ENCODE results near the gene UST.
"Not testable (repeated sequence)": the region's sequence is repeated elsewhere in the genome, so short reads cannot be mapped to it uniquely, and the experiment has no call there.

UST gene

GRCh38 chr6:149004664-149005063 is 257.8 kb downstream of the UST start:
- Histone ChIP-seq H3K36me3 (ENCODE audit: insufficient read depth, insufficient read length, low read length) (peaks cover 3% of the 10 kb centered on the region), H3K9ac (ENCODE audit: insufficient read length, low read depth) (no peak overlapping the region), H3K4me3 (ENCODE audit: insufficient read length, low read depth) (no peak overlapping the region), H3K27me3 (ENCODE audit: insufficient read depth, insufficient read length) (no peaks in the 10 kb centered on the region), H3K9me3 (ENCODE audit: insufficient read depth, low read length) (peaks cover 10% of the 10 kb centered on the region), H3K4me1 (ENCODE audit: insufficient read depth, insufficient read length) (no peaks in the 10 kb centered on the region)
- TF ChIP-seq ZNF274 (IDR thresholded peaks at IDR 0.05; ENCODE audit: low read depth, low read length), result no peak
- TF ChIP-seq YY1 (IDR thresholded peaks at IDR 0.05; ENCODE audit: insufficient read depth, insufficient read length), result no peak
- no peak for TF ChIP-seq SUZ12 (IDR thresholded peaks at IDR 0.05; ENCODE audit: extremely low read depth, insufficient read depth, insufficient read length)
- no peak for DNase-seq (ENCODE audit: low read depth, low spot score)

- not testable (repeated sequence) for H3K4me3 ChIP-seq (ENCODE audit: insufficient read length, low read depth); H3K9ac ChIP-seq (ENCODE audit: insufficient read length, low read depth); H3K4me1 ChIP-seq (ENCODE audit: insufficient read depth, insufficient read length); H3K9me3 ChIP-seq (ENCODE audit: insufficient read depth, low read length); H3K27me3 ChIP-seq (ENCODE audit: insufficient read depth, insufficient read length); H3K36me3 ChIP-seq (ENCODE audit: insufficient read depth, insufficient read length, low read length); DNase-seq (ENCODE audit: low read depth, low spot score)
Observed at GRCh38 chr6:149006236-149006635, 259.4 kb downstream of the UST start.

- Histone ChIP-seq H3K9ac (ENCODE audit: insufficient read length, low read depth) (no peak overlapping the region), H3K4me3 (ENCODE audit: insufficient read length, low read depth) (no peak overlapping the region), H3K27me3 (ENCODE audit: insufficient read depth, insufficient read length) (no peaks in the 10 kb centered on the region), H3K9me3 (ENCODE audit: insufficient read depth, low read length) (peaks cover 1% of the 10 kb centered on the region; the same call in 1 of the 2 replicates), H3K36me3 (ENCODE audit: insufficient read depth, insufficient read length, low read length) (peaks cover 3% of the 10 kb centered on the region), H3K4me1 (ENCODE audit: insufficient read depth, insufficient read length) (no peaks in the 10 kb centered on the region)
- no peak for TF ChIP-seq YY1 (IDR thresholded peaks at IDR 0.05; ENCODE audit: insufficient read depth, insufficient read length)
- no peak for TF ChIP-seq SUZ12 (IDR thresholded peaks at IDR 0.05; ENCODE audit: extremely low read depth, insufficient read depth, insufficient read length)
- no peak for TF ChIP-seq ZNF274 (IDR thresholded peaks at IDR 0.05; ENCODE audit: low read depth, low read length)
- no peak for DNase-seq (ENCODE audit: low read depth, low spot score)
Observed at GRCh38 chr6:149006671-149007070, 259.8 kb downstream of the UST start.

DNA sequence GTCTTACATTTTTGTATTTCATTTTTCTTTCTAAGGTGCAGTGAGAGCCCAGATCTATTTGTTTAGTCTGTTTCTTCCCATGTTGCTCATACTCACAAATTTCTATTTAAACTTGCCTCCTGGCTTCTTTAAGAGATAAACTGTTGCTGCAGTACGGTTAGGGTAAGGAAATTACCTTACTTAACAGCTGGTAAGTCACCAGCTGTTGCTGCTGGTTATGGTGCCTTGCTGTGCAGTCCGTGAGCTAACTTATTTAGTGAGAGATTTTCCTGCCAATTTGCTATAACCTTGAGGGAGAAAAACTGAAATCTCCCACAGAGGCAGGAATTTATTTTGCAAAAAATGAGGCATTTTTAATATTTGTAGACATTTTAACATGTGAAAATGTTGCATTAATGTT is 261.0 kb downstream of the UST start:
- Histone ChIP-seq H3K27me3 (ENCODE audit: insufficient read depth, insufficient read length) (no peaks in the 10 kb centered on the region), H3K9me3 (ENCODE audit: insufficient read depth, low read length) (no peaks in the 10 kb centered on the region), H3K9ac (ENCODE audit: insufficient read length, low read depth) (no peak overlapping the region), H3K4me1 (ENCODE audit: insufficient read depth, insufficient read length) (no peaks in the 10 kb centered on the region), H3K4me3 (ENCODE audit: insufficient read length, low read depth) (no peak overlapping the region), H3K36me3 (ENCODE audit: insufficient read depth, insufficient read length, low read length) (peaks cover 3% of the 10 kb centered on the region)
- no peak for DNase-seq (ENCODE audit: low read depth, low spot score)
- TF ChIP-seq ZNF274 (IDR thresholded peaks at IDR 0.05; ENCODE audit: low read depth, low read length), result no peak
- TF ChIP-seq YY1 (IDR thresholded peaks at IDR 0.05; ENCODE audit: insufficient read depth, insufficient read length), result no peak
- TF ChIP-seq SUZ12 (IDR thresholded peaks at IDR 0.05; ENCODE audit: extremely low read depth, insufficient read depth, insufficient read length), result no peak

- H3K9me3 ChIP-seq (ENCODE audit: insufficient read depth, low read length), result no peaks in the 10 kb centered on the region
- H3K9ac ChIP-seq (ENCODE audit: insufficient read length, low read depth), result no peak overlapping the region
- no peak overlapping the region for H3K4me3 ChIP-seq (ENCODE audit: insufficient read length, low read depth)
- TF ChIP-seq YY1 (IDR thresholded peaks at IDR 0.05; ENCODE audit: insufficient read depth, insufficient read length) (no peak), ZNF274 (IDR thresholded peaks at IDR 0.05; ENCODE audit: low read depth, low read length) (no peak), SUZ12 (IDR thresholded peaks at IDR 0.05; ENCODE audit: extremely low read depth, insufficient read depth, insufficient read length) (no peak)
- H3K4me1 ChIP-seq (ENCODE audit: insufficient read depth, insufficient read length), result no peaks in the 10 kb centered on the region
- H3K27me3 ChIP-seq (ENCODE audit: insufficient read depth, insufficient read length), result no peaks in the 10 kb centered on the region
- peaks cover 3% of the 10 kb centered on the region for H3K36me3 ChIP-seq (ENCODE audit: insufficient read depth, insufficient read length, low read length)
- no peak for DNase-seq (ENCODE audit: low read depth, low spot score)
Observed at GRCh38 chr6:149008741-149009140, 261.9 kb downstream of the UST start.

DNA sequence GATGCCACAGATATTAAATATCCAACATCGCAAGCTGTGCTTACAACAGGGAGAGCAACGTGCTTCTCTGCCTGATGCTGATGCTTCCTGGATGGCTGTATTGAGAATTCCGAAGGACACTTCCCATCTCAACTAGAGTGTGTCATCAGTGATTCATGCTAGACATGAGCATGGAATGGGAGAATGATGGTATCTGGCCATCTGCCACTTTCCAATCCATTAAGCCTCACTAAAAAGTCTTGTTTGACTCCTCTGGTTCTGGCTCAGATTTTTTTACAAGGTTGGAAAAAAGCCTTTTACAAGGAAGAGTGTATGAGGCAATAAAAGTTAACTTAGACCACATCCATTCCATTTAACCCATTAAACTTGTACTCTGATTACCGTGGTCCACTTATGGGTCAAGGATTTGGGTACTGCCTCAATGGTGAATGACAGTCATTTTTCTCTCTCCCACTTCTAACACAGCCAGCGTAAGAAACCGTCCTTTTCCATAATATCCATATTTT is 265.3 kb downstream of the UST start:
- Histone ChIP-seq H3K36me3 (ENCODE audit: insufficient read depth, insufficient read length, low read length) (no peaks in the 10 kb centered on the region), H3K4me1 (ENCODE audit: insufficient read depth, insufficient read length) (peaks cover 11% of the 10 kb centered on the region), H3K9me3 (ENCODE audit: insufficient read depth, low read length) (no peaks in the 10 kb centered on the region), H3K27me3 (ENCODE audit: insufficient read depth, insufficient read length) (no peaks in the 10 kb centered on the region), H3K9ac (ENCODE audit: insufficient read length, low read depth) (no peak overlapping the region), H3K4me3 (ENCODE audit: insufficient read length, low read depth) (no peak overlapping the region)
- no peak for DNase-seq (ENCODE audit: low read depth, low spot score)
- TF ChIP-seq YY1 (IDR thresholded peaks at IDR 0.05; ENCODE audit: insufficient read depth, insufficient read length) (no peak), SUZ12 (IDR thresholded peaks at IDR 0.05; ENCODE audit: extremely low read depth, insufficient read depth, insufficient read length) (no peak), ZNF274 (IDR thresholded peaks at IDR 0.05; ENCODE audit: low read depth, low read length) (no peak)

GRCh38 chr6:149013586-149014344 is 266.9 kb downstream of the UST start:
- H3K4me3 ChIP-seq (ENCODE audit: insufficient read length, low read depth), result no peak overlapping the region
- DNase-seq (ENCODE audit: low read depth, low spot score), result no peak
- H3K4me1 ChIP-seq (ENCODE audit: insufficient read depth, insufficient read length), result peaks cover 11% of the 10 kb centered on the region
- no peaks in the 10 kb centered on the region for H3K9me3 ChIP-seq (ENCODE audit: insufficient read depth, low read length)
- no peaks in the 10 kb centered on the region for H3K27me3 ChIP-seq (ENCODE audit: insufficient read depth, insufficient read length)
- TF ChIP-seq ZNF274 (IDR thresholded peaks at IDR 0.05; ENCODE audit: low read depth, low read length), result no peak
- TF ChIP-seq SUZ12 (IDR thresholded peaks at IDR 0.05; ENCODE audit: extremely low read depth, insufficient read depth, insufficient read length), result no peak
- no peak for TF ChIP-seq YY1 (IDR thresholded peaks at IDR 0.05; ENCODE audit: insufficient read depth, insufficient read length)
- no peaks in the 10 kb centered on the region for H3K36me3 ChIP-seq (ENCODE audit: insufficient read depth, insufficient read length, low read length)
- no peak overlapping the region for H3K9ac ChIP-seq (ENCODE audit: insufficient read length, low read depth)

Measured in NT2/D1 (cell line).